Gastroesophageal sphincter (tissue), 4 donors: Measurements from ENCODE around the gene RIC8B. TPM values are rescaled to one million over a fixed set of nuclear protein-coding genes. Genes with fewer than 3 reads are reported as not detected.

Experiments used
- ATAC-seq: fragments of 150-250 bp; one replicate; pipeline ENCODE4 v1.9.1; 2016; ENCODE audit warnings: mild to moderate bottlenecking, moderate library complexity
- H3K27ac ChIP-seq, 4 donors: fragments of 200-600 bp; sonication (generic) in 3 of 4; 1 replicate in 3 of 4; 2 replicates in 1 of 4; pipeline ENCODE4 v1.5.1; 2016 to 2019
- H3K27me3 ChIP-seq: fragments of 200-600 bp; sonication (generic); one replicate; pipeline ENCODE4 v1.5.1; 2019
- H3K36me3 ChIP-seq, 2 donors: fragments of 200-600 bp; sonication (generic); one replicate each; pipeline ENCODE4 v1.5.1; 2019; ENCODE audit warnings: control low read depth in 1 of 2
- H3K4me1 ChIP-seq, 3 donors: fragments of 200-600 bp; sonication (generic); 1 replicate in 2 of 3; 2 replicates in 1 of 3; pipeline ENCODE4 v1.5.1; 2016 to 2019; ENCODE audit warnings: control low read depth in 2 of 3
- H3K4me3 ChIP-seq, 2 donors: fragments of 200-600 bp; sonication (generic); one replicate each; pipeline ENCODE4 v1.5.1; 2019; ENCODE audit warnings: mild to moderate bottlenecking in 1 of 2, moderate library complexity in 1 of 2
- H3K9me3 ChIP-seq, 3 donors: fragments of 200-600 bp; sonication (generic); one replicate each; pipeline ENCODE4 v1.5.1; 2017 to 2019; ENCODE audit warnings: control low read depth in 2 of 3
- EP300 ChIP-seq: sonication (generic); formaldehyde crosslinking; IDR thresholded peaks from one replicate; pipeline ENCODE4 v1.6.1; 2017; ENCODE audit warnings: antibody characterized with exemption, mild to moderate bottlenecking
- POLR2A ChIP-seq, 2 donors: fragments of 450-650 bp; IDR thresholded peaks; one replicate each; pipeline ENCODE4 v1.6.1; 2017; ENCODE audit warnings: antibody characterized with exemption in 2 of 2, mild to moderate bottlenecking in 2 of 2, moderate library complexity in 1 of 2
- POLR2AphosphoS5 ChIP-seq: sonication (generic); formaldehyde crosslinking; IDR thresholded peaks from one replicate; pipeline ENCODE4 v1.6.1; 2017; ENCODE audit warnings: antibody characterized with exemption
- WGBS, 2 donors: methylation state at CpG; one replicate each; pipeline ENCODE4 v1.1.5; 2018; ENCODE audit warnings: low coverage in 1 of 2; 5-methylcytosine and 5-hydroxymethylcytosine counted together
- total RNA-seq, 4 donors: library from RNA; depleted of rRNA; stranded (reverse); fragments of >200 nt; gene quantifications; one replicate each; pipeline ENCODE4 v1.1.0, GENCODE V29; 2016
- TF ChIP-seq, protein P1 (sequence below), 4 experiments: fragments of 200-600 bp in 2 of 4; fragments of 450-650 bp in 2 of 4; sonication (generic) in 1 of 4; IDR thresholded peaks; one replicate each; pipeline ENCODE4 v1.5.1; 2017 to 2019; ENCODE audit warnings: antibody characterized with exemption in 4 of 4, mild to moderate bottlenecking in 2 of 4, moderate library complexity in 2 of 4

RIC8B gene
- total RNA-seq, 4 donors from 2014 or later = 13.3 to 18.4 (median 15.6) TPM

DNA sequence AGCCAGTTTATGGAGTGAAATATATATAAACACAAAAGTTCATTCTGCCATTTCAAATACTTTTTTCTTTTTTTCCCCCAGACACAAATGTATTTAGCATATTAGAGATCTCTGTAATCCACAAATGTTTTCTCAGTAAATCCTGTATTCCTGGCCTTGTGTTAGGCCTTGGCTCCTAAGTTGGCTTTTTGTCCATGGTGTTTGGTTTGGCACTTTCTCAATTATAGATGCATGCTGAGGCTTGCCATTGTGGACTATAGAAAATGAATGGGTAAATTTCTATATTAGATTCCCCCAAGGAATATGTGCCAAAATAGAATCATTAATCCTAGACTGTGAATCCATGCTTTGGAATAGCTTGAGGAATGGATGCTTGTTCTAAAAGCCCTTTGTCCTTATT, 17.0 kb downstream of the RIC8B start:
- ATAC-seq = no peak
- no peaks in the 10 kb centered on the region for H3K9me3 ChIP-seq
- H3K4me3 ChIP-seq = no peak overlapping the region
- H3K4me1 ChIP-seq = no peaks in the 10 kb centered on the region
- TF ChIP-seq, protein P1, sequence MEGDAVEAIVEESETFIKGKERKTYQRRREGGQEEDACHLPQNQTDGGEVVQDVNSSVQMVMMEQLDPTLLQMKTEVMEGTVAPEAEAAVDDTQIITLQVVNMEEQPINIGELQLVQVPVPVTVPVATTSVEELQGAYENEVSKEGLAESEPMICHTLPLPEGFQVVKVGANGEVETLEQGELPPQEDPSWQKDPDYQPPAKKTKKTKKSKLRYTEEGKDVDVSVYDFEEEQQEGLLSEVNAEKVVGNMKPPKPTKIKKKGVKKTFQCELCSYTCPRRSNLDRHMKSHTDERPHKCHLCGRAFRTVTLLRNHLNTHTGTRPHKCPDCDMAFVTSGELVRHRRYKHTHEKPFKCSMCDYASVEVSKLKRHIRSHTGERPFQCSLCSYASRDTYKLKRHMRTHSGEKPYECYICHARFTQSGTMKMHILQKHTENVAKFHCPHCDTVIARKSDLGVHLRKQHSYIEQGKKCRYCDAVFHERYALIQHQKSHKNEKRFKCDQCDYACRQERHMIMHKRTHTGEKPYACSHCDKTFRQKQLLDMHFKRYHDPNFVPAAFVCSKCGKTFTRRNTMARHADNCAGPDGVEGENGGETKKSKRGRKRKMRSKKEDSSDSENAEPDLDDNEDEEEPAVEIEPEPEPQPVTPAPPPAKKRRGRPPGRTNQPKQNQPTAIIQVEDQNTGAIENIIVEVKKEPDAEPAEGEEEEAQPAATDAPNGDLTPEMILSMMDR (IDR thresholded peaks at IDR 0.05) = no peak
- TF ChIP-seq POLR2AphosphoS5 (no peak), POLR2A (IDR thresholded peaks at IDR 0.05) (no peak), EP300 (no peak)
- peaks cover 0 to 38% of the 10 kb centered on the region in 2 donors for H3K36me3 ChIP-seq
- H3K27ac ChIP-seq = no peak overlapping the region
- no peaks in the 10 kb centered on the region for H3K27me3 ChIP-seq

DNA sequence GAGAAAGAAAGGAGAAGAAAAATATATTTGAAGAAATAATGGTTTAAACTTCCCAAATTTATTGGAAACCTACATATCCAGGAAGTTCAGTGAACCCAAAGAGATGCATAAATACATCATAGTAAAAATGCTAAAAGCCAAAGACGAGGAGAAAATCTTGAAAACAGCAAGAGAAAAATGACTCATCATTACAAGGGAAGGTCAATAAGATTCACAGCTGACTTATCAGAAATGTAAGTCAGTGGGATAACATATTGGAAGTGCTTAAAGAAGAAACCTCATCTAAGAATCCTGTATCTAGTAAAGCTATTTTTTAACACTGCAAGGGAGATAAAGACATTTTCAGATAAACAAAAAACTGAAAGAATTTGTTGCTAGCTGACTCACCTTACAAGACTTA, 19.9 kb downstream of the RIC8B start:
- 80 to 86% methylated on average over 1 of the region's 1 CpG for WGBS, 2 donors

DNA sequence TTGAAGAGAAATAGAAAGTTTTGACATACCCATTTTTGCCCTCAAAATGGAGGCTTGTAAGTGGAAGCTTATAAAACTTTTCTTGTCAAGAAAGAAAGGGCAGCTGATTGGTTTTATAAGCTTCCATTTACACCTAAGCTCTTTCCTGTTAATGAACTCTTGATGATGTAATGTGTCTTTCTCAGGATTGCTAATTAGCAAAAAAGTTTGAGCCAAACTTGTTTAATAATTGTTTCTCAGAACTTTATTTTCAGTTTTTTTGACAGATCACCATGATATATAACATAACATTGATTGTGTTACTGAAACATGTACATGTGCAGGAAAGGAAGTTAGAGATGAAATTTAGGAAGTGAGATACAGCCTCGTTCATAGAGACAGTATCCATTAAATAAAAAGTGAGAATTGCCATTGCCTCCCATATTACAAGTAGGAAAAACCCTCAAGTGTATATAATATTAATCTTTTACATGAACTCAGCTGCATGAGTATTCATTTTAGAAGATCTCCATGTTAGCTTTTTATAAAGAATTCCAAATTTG, 26.8 kb downstream of the RIC8B start:
- 50 to 65% methylated on average over 1 of the region's 1 CpG for WGBS, 2 donors

More for the DNA sequence above, 19.9 kb downstream of the RIC8B start:
- Histone ChIP-seq H3K27me3 (no peaks in the 10 kb centered on the region), H3K27ac (no peak overlapping the region), H3K9me3 (no peaks in the 10 kb centered on the region), H3K36me3 (peaks cover 0 to 18% of the 10 kb centered on the region in 2 donors), H3K4me3 (no peak overlapping the region), H3K4me1 (no peaks in the 10 kb centered on the region)
- ATAC-seq = no peak
- TF ChIP-seq, protein P1 (IDR thresholded peaks at IDR 0.05) = no peak
- TF ChIP-seq POLR2AphosphoS5 (no peak), EP300 (no peak), POLR2A (IDR thresholded peaks at IDR 0.05) (no peak)

DNA sequence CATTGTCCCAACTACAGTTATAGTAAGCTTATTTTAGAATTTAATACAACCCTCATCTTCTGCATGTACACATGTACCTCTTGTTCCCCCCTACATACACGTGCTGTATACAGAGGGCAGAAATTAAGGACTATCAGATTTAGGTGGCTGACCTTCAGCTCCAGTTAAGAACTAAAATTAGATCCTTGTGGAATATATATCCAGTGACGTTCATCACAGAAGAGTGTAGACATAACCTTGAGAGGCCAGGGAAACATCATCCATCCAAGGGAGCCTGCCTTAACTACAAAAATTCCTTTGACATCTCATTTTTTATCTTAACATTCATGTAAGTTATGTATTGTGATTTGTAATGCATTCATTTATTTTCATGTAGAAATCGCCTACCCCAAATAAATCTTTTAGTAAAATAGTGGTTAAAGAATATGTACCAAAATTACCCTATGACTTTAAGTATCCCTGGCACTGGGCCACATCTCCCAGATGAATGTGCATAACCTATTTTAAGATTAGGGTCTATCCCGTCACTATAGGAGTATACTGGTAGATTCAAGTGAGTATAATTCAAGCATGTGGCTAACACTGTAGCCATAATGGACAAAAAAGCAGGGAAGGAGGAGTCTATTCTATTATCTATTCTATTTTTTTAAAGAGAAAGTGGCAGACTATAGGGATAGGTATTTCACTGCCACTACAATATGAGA, 27.5 kb downstream of the RIC8B start:
- Histone ChIP-seq H3K4me3 (no peak overlapping the region), H3K9me3 (no peaks in the 10 kb centered on the region), H3K27me3 (no peaks in the 10 kb centered on the region), H3K27ac (no peak overlapping the region), H3K36me3 (peaks cover 0 to 30% of the 10 kb centered on the region in 2 donors), H3K4me1 (no peaks in the 10 kb centered on the region)
- no peak for ATAC-seq
- WGBS, 2 donors = 51 to 56% methylated on average over 4 of the region's 4 CpGs
- TF ChIP-seq POLR2A (IDR thresholded peaks at IDR 0.05) (no peak), EP300 (no peak), POLR2AphosphoS5 (no peak)
- TF ChIP-seq, protein P1 (IDR thresholded peaks at IDR 0.05) = no peak

More for the DNA sequence above, 26.8 kb downstream of the RIC8B start:
- ATAC-seq = no peak
- H3K27me3 ChIP-seq = no peaks in the 10 kb centered on the region
- TF ChIP-seq, protein P1 (IDR thresholded peaks at IDR 0.05) = no peak
- TF ChIP-seq POLR2A (IDR thresholded peaks at IDR 0.05) (no peak), EP300 (no peak), POLR2AphosphoS5 (no peak)
- H3K27ac ChIP-seq = no peak overlapping the region
- H3K4me1 ChIP-seq = no peaks in the 10 kb centered on the region
- no peaks in the 10 kb centered on the region for H3K9me3 ChIP-seq
- no peak overlapping the region for H3K4me3 ChIP-seq
- peaks cover 0 to 22% of the 10 kb centered on the region in 2 donors for H3K36me3 ChIP-seq

DNA sequence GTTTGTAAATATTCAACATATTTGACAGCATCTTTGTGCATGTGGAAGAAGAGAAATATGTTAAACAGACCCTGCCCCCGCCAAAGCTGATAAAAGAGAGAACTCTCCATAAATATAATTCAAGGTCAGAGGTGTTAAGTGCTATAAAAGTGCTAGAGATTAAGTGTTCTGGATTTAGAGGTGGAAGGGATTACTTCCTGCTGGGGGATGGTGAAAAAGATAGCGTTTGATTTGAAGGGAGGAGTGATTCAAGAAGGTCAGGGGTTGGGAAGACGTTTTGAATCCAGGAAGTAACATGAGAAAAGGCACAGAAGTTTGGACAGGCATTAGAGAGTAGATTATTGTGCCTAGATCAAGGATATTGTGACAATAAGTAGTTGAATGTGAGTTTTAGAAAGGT, 30.2 kb downstream of the RIC8B start:
- 54 to 100% methylated on average over 1 to 3 of the region's 3 CpGs for WGBS, 2 donors
- TF ChIP-seq POLR2A (IDR thresholded peaks at IDR 0.05) (no peak), POLR2AphosphoS5 (no peak), EP300 (no peak)
- TF ChIP-seq, protein P1 (IDR thresholded peaks at IDR 0.05) = no peak
- peaks cover 0 to 31% of the 10 kb centered on the region in 2 donors for H3K36me3 ChIP-seq

More for the DNA sequence above, 30.2 kb downstream of the RIC8B start:
- Histone ChIP-seq H3K27ac (no peak overlapping the region), H3K4me1 (no peaks in the 10 kb centered on the region), H3K27me3 (no peaks in the 10 kb centered on the region), H3K4me3 (no peak overlapping the region), H3K9me3 (no peaks in the 10 kb centered on the region)
- no peak for ATAC-seq
